IPS-18a (cell line): ENCODE data around the gene COBLL1.

Source experiments
- H3K27ac ChIP-seq: one replicate; pipeline ENCODE4 v1.5.1; 2013; ENCODE audit warnings: low read length
- H3K27me3 ChIP-seq: one replicate; pipeline ENCODE4 v1.6.1; 2013; ENCODE audit warnings: mild to moderate bottlenecking, low read length; ENCODE audit not compliant: control insufficient read depth, insufficient read depth
- H3K36me3 ChIP-seq: one replicate; pipeline ENCODE4 v1.6.1; 2013; ENCODE audit warnings: low read depth, low read length; ENCODE audit not compliant: control insufficient read depth
- H3K4me1 ChIP-seq: one replicate; pipeline ENCODE4 v1.6.1; 2013; ENCODE audit warnings: low read depth, low read length; ENCODE audit not compliant: control insufficient read depth
- H3K4me3 ChIP-seq: one replicate; pipeline ENCODE4 v1.5.1; 2013; ENCODE audit warnings: low read length
- H3K9ac ChIP-seq: one replicate; pipeline ENCODE4 v1.6.1; 2013; ENCODE audit warnings: mild to moderate bottlenecking, low read length, moderate library complexity
- H3K9me3 ChIP-seq: one replicate; pipeline ENCODE4 v1.6.1; 2013; ENCODE audit warnings: low read depth, low read length; ENCODE audit not compliant: control insufficient read depth

COBLL1 gene

GRCh38 chr2:164841719-164842623 lies at the start of gene COBLL1:
COBLL1 (minus strand) TSS chr2:164841823; CDS start chr2:164841196, 627 bp downstream.
- Histone ChIP-seq H3K9ac (peak within 1 kb of the TSS; percentile 79), H3K9me3 (no peaks in the 10 kb centered on the region), H3K27ac (no peak within 1 kb of the TSS)

GRCh38 chr2:164890544-164890943 lies 48.9 kb upstream of the COBLL1 start:
- Histone ChIP-seq H3K9me3 (no peaks in the 10 kb centered on the region), H3K9ac (no peak overlapping the region), H3K4me1 (no peaks in the 10 kb centered on the region), H3K27me3 (no peaks in the 10 kb centered on the region), H3K36me3 (no peaks in the 10 kb centered on the region), H3K27ac (no peak overlapping the region), H3K4me3 (no peak overlapping the region)

More at GRCh38 chr2:164841719-164842623, at the start of gene COBLL1:
- Histone ChIP-seq H3K27me3 (peaks cover 16% of the 10 kb centered on the region), H3K4me1 (peaks cover 6% of the 10 kb centered on the region), H3K36me3 (no peaks in the 10 kb centered on the region), H3K4me3 (peak within 1 kb of the TSS; percentile 77)

DNA sequence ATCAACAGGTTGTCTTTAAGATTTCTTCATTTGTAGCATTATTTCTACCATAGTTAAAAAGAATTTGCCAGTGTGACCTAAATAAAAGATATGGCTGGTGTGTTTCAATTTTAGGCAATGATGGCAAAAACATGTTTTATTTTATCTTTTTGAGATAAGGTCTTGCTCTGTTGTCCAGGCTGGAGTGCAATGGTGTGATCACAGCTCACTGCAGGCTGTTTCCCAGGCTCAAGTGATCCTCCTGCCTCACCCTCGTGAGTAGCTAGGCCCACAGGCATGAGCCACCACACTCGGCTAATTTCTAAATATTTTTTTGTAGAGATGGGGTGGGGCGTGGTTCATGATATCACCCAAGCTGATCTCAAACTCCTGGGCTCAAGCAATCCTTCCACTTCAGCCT lies 47.0 kb upstream of the COBLL1 start:
- Histone ChIP-seq H3K9ac (no peak overlapping the region), H3K4me1 (no peaks in the 10 kb centered on the region), H3K4me3 (no peak overlapping the region), H3K9me3 (no peaks in the 10 kb centered on the region), H3K27ac (no peak overlapping the region), H3K27me3 (no peaks in the 10 kb centered on the region), H3K36me3 (no peaks in the 10 kb centered on the region)

DNA sequence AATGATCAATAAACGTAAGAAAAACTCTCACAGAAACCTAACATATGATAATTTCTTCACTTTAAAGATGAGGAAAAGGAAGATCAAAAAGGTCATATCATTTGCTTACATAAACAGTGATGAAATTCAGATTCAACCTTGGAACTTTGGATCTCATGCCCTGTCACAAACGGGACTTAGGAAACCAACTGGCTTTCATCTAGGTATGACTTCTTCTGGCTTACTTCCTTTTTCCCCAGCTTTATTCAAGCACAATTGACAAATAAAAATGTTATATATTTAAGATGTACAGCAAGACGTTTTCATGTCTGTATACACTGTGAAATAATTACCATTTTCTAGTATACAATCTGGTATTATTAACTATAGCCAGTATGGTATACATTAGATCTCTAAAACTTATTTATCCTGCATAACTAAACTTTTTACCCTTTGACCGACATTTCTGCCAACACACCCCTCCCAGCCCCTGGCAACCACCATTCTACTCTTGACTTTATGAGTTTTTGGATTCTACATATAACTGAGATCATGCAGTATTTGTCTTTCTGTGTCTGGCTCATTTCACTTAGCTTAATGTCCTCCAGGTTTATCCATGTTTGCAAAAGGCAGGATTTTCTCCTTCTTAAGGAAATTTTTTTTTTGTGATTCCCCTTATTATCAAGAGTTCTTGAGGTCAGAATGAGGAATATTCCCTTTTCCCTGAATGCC lies 46.0 kb upstream of the COBLL1 start:
- no peak overlapping the region for H3K4me3 ChIP-seq
- no peak overlapping the region for H3K9ac ChIP-seq

GRCh38 chr2:164882276-164882675 lies 40.7 kb upstream of the COBLL1 start:
- Histone ChIP-seq H3K9me3 (no peaks in the 10 kb centered on the region), H3K9ac (no peak overlapping the region), H3K4me3 (no peak overlapping the region), H3K36me3 (no peaks in the 10 kb centered on the region), H3K4me1 (no peaks in the 10 kb centered on the region), H3K27me3 (no peaks in the 10 kb centered on the region), H3K27ac (no peak overlapping the region)

More for the DNA sequence above, 46.0 kb upstream of the COBLL1 start:
- Histone ChIP-seq H3K27ac (no peak overlapping the region), H3K27me3 (no peaks in the 10 kb centered on the region), H3K36me3 (no peaks in the 10 kb centered on the region), H3K9me3 (no peaks in the 10 kb centered on the region), H3K4me1 (no peaks in the 10 kb centered on the region)

DNA sequence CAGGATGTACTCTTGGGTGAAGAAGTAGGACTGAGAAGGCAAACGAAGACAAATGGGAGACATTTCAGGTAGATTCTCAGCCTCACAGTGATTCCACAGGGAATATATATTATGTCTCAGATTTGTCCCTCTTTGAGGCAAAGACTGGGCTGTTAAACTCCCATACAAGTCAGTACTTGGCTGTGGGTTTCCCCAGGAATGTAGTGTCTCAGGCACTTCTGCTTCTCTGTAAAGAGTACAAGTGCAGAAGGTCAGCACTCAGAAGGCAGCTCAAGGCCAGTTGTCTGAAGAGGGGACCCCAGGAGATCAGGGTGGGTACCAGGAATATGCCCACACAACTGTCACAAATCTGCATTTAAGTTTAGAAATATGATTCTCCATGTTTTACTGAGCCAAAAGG lies 39.9 kb upstream of the COBLL1 start:
- H3K4me3 ChIP-seq: no peak overlapping the region
- H3K36me3 ChIP-seq: no peaks in the 10 kb centered on the region
- no peak overlapping the region for H3K9ac ChIP-seq
- no peaks in the 10 kb centered on the region for H3K9me3 ChIP-seq
- no peaks in the 10 kb centered on the region for H3K4me1 ChIP-seq
- H3K27me3 ChIP-seq: no peaks in the 10 kb centered on the region
- H3K27ac ChIP-seq: no peak overlapping the region

GRCh38 chr2:164879901-164880535 lies 38.4 kb upstream of the COBLL1 start:
- H3K4me3 ChIP-seq: no peak overlapping the region
- H3K9me3 ChIP-seq: no peaks in the 10 kb centered on the region
- no peaks in the 10 kb centered on the region for H3K27me3 ChIP-seq
- H3K9ac ChIP-seq: no peak overlapping the region
- H3K36me3 ChIP-seq: no peaks in the 10 kb centered on the region
- H3K4me1 ChIP-seq: no peaks in the 10 kb centered on the region
- no peak overlapping the region for H3K27ac ChIP-seq

DNA sequence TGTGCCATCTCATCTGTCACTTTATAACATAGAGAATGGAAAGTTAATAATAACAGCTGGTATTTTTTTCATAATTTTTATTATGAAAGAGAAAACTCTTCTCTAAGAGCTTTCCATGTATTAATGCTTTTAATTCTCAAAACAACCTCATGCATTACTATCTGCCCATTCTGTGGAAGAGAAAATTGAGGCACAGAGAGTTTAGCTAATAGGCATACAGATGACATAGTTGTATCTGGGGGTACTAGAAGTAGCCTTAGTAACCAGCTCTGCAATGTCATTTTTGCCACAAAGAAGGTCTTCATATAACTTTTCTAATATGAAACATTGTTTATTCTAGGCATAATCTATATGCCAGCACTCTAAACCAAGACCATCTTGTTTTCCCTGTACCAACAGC lies 36.3 kb upstream of the COBLL1 start:
- H3K9ac ChIP-seq: no peak overlapping the region
- H3K27me3 ChIP-seq: no peaks in the 10 kb centered on the region
- no peaks in the 10 kb centered on the region for H3K4me1 ChIP-seq
- H3K4me3 ChIP-seq: no peak overlapping the region
- no peaks in the 10 kb centered on the region for H3K36me3 ChIP-seq
- no peaks in the 10 kb centered on the region for H3K9me3 ChIP-seq
- H3K27ac ChIP-seq: no peak overlapping the region

- Histone ChIP-seq H3K27me3 (no peaks in the 10 kb centered on the region), H3K9me3 (no peaks in the 10 kb centered on the region), H3K4me1 (no peaks in the 10 kb centered on the region), H3K36me3 (no peaks in the 10 kb centered on the region), H3K4me3 (no peak overlapping the region), H3K27ac (no peak overlapping the region), H3K9ac (no peak overlapping the region)
Measured at GRCh38 chr2:164877169-164877568, 35.5 kb upstream of the COBLL1 start.

- no peaks in the 10 kb centered on the region for H3K27me3 ChIP-seq
- H3K4me3 ChIP-seq: no peak overlapping the region
- no peak overlapping the region for H3K27ac ChIP-seq
- no peaks in the 10 kb centered on the region for H3K36me3 ChIP-seq
- H3K9ac ChIP-seq: no peak overlapping the region
- H3K4me1 ChIP-seq: no peaks in the 10 kb centered on the region
- H3K9me3 ChIP-seq: no peaks in the 10 kb centered on the region
Measured at GRCh38 chr2:164875334-164876205, 33.9 kb upstream of the COBLL1 start.
